Activated CD4-positive, alpha-beta T cell treated with anti-CD3 and anti-CD28 coated beads, Interleukin-10, Interleukin-2, amounts not matched to agents 100 ng/mL and 50 ng/mL, durations not matched to agents 16 hours and 8 hours (primary cell): Measurements from ENCODE around the gene SLC25A39.

Source experiments
- DNase-seq: peaks from one replicate; pipeline ENCODE4 v3.0.0-alpha.2; 2020

SLC25A39 gene

DNA sequence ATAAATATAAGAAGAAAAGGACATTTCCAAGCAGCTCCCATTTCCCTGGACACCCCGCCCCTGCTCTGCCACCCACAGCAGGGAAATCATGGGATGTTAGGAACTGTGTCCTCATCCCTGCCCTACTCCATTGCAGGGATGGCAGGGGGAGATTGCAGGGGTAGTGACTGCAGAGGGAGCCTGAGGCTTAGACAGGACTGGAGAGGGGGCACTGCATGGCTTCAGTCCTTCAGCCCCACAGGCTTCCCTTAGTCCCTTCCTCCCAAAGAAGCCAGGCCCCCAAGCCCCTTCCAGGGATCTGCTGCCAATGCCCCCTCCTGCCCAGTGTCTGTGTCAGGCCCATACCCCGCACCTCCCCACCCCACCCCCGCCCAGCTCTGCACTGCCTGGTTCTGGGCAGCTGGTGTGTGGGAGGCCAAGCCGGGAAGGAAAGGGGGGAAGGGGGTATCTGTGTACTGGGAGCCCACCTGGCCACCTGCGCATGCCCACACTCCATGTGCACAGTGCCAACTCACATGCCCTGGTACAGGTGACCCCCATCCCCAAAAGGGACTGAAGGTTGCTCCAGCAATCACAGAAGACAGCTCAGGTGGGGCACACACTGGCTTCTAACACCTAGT lies 13.0 kb downstream of the SLC25A39 start:
- DNase-seq: no peak

GRCh38 chr17:44310609-44311376 lies 13.8 kb downstream of the SLC25A39 start:
- no peak for DNase-seq

DNA sequence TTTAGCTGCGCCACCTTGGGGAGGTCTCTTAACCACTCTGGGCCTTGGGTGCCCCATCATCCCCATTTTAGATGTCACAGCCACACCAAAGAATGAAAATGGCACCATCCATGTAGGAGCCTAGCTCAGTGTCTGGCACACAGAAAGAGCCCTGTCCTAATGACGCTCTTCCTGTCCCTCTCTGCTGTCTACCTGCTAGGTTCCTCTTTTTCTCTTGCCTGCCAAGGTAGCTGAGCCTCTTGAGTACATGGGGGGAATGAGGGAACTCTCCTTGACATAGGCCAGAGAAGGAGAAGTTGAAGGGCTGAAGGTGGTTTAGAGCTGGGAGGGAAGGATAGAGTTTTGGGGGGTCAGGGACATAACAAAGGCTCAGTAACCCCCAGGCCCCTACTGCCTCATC lies 14.4 kb downstream of the SLC25A39 start:
- no peak for DNase-seq

GRCh38 chr17:44309472-44309871 lies 15.2 kb downstream of the SLC25A39 start:
- DNase-seq: no peak

- DNase-seq: no peak
Measured at GRCh38 chr17:44308865-44309264, 15.8 kb downstream of the SLC25A39 start.

- peak; percentile 77 for DNase-seq
Measured at GRCh38 chr17:44308320-44308818, 16.3 kb downstream of the SLC25A39 start, which contains the start of gene RUNDC3A. Gene RUNDC3A (plus strand): TSS chr17:44308601. CDS start chr17:44308833, 232 bp downstream.

GRCh38 chr17:44307387-44308186 lies 17.0 kb downstream of the SLC25A39 start:
- no peak for DNase-seq

GRCh38 chr17:44304651-44305050 lies 20.0 kb downstream of the SLC25A39 start:
- DNase-seq: no peak

DNA sequence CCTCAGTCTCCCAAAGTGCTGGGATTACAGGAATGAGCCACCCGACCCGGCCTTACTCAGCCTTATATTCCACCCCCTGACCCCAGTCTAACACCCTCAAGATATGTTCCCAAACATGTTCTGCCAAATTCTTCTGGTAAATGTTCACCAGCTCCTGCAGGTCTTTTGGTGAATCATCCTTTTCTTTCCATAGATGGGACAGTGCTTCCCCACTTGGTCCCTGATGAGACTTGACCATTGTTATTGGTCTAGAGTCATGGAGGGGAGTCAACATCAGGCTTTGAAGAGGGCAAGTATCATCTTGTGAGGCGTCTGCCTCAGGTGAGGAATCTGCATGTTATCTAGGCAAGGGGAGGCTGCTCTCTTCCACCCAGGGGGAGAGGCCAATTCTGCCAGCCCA lies 26.6 kb downstream of the SLC25A39 start:
- DNase-seq: no peak

- no peak for DNase-seq
Measured at GRCh38 chr17:44293509-44294226, 31.0 kb downstream of the SLC25A39 start.

DNA sequence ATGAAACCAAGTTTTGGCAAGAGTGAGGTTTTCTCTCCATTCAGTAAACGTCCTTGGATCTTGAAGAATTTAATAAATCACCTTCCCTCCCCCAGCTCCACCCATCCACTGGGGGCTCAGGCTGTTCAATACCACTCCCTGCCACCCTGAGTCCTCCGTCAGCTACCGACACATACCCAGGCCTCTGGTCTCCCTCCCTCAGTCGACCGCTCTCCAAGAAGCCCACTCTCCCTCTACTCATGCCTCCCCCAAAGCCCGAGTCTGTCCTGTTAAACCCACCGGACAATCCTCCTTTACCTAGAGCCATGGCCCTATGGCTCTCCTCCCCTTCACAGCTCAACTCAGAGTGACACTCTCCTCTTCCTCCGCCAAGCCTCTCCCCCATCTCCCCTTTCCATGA lies 37.0 kb downstream of the SLC25A39 start:
- DNase-seq: no peak

- no peak for DNase-seq
Measured at GRCh38 chr17:44284024-44284400, 40.6 kb downstream of the SLC25A39 start.

- DNase-seq: no peak
Measured at GRCh38 chr17:44283344-44284023, 41.1 kb downstream of the SLC25A39 start.

DNA sequence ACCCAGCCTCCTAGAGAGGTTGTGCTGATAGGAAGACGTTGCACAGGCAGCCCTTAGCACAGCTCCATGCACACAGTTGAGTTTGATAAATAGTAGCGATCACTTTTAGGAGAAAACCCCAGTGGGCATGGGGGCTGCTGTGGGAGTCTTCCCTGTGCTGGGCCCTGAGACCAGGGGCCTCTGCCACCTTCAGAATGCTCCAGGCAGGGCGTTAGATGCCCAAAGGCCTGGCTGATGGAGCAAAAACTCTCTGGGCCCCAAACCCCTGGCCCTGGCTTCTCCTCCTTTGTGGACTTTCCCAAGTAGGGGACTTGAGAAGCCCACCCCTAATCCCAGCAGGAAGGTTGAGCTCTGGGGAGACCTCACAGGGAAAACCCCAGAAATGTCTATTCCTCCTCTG lies 42.4 kb downstream of the SLC25A39 start:
- no peak for DNase-seq

DNA sequence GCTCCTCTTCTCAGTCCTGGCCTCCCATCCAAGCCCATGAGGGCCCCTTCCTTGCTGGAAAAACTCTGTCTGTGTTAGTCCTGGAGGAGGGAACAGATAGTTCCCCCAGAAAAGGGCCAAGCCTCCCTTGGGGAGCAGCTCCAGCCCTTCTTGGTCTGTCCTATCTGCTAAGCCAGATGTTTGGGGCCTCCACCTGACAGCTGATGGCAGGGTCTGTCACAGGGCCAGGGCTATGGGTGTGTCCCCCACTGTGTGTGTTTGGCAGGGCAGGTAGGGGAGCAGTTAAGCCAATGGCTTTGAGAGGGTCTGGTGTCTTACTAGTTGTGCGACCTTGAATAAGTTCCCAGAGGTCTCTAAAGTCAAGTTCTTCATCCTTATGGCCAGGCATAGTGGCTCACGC lies 43.1 kb downstream of the SLC25A39 start:
- no peak for DNase-seq

DNA sequence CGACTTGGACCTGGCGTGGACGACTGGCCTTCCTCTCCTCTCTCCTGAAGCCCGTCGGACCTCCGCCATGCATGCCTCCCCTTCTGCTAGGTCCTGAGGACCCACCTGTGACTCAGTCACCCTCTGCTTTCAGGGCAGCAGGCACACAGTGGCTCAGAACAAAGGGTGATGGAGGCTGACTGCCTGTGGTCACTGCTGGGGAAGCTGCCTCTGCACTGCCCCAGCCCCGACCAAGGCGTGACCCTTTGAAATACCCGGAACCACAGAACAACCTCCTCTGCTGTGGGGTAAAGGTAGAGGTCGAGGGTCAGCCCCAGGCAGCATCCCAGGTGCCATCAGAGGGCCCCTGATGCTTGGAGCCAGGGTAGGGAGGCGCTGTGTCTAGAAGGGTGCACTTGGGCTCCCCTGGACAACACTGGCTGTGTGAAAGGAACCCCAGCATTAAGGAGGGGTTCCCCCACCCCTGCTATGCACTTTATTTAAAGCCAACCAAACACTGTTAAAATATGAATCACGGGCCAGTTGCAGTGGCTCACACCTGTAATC lies 44.2 kb downstream of the SLC25A39 start:
- no peak for DNase-seq

- peak; percentile 55 for DNase-seq
Measured at GRCh38 chr17:44279666-44280391, 44.8 kb downstream of the SLC25A39 start.

GRCh38 chr17:44279346-44279665 lies 45.3 kb downstream of the SLC25A39 start:
- DNase-seq: no peak

GRCh38 chr17:44277976-44278375 lies 46.6 kb downstream of the SLC25A39 start:
- DNase-seq: no peak

GRCh38 chr17:44273607-44274006 lies 51.0 kb downstream of the SLC25A39 start:
- DNase-seq: no peak

DNA sequence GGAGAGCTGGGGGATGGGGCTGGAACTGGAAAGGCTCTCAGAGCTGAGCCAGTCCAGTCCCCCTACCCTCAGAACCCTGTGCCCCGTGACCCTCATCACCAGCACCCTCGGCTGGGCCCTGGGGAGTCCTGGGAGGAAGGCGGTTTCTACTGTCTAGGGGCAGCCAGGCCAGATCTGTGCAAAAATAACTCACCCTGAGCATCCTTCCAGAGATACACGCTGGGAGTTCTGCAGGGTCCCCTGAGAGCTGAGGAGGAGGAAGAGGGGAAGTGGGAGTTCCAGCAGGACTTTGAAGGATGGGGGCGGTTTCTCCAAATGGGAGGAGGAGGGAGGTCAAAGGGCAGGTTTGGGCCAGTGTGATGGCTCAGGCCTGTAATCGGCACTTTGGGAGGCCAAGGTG lies 51.7 kb downstream of the SLC25A39 start:
- no peak for DNase-seq
